Gastroesophageal sphincter (tissue), 4 donors: ENCODE measurements around the gene LONP1. TPM values are rescaled to one million over a fixed set of nuclear protein-coding genes. Genes with fewer than 3 reads are reported as not detected.

Experiments
- ATAC-seq: fragments of 150-250 bp; one replicate; pipeline ENCODE4 v1.9.1; 2016; ENCODE audit warnings: mild to moderate bottlenecking, moderate library complexity
- H3K27ac ChIP-seq, 4 donors: fragments of 200-600 bp; sonication (generic) in 3 of 4; 1 replicate in 3 of 4; 2 replicates in 1 of 4; pipeline ENCODE4 v1.5.1; 2016 to 2019
- H3K27me3 ChIP-seq: fragments of 200-600 bp; sonication (generic); one replicate; pipeline ENCODE4 v1.5.1; 2019
- H3K36me3 ChIP-seq, 2 donors: fragments of 200-600 bp; sonication (generic); one replicate each; pipeline ENCODE4 v1.5.1; 2019; ENCODE audit warnings: control low read depth in 1 of 2
- H3K4me1 ChIP-seq, 3 donors: fragments of 200-600 bp; sonication (generic); 1 replicate in 2 of 3; 2 replicates in 1 of 3; pipeline ENCODE4 v1.5.1; 2016 to 2019; ENCODE audit warnings: control low read depth in 2 of 3
- H3K4me3 ChIP-seq, 2 donors: fragments of 200-600 bp; sonication (generic); one replicate each; pipeline ENCODE4 v1.5.1; 2019; ENCODE audit warnings: mild to moderate bottlenecking in 1 of 2, moderate library complexity in 1 of 2
- H3K9me3 ChIP-seq, 3 donors: fragments of 200-600 bp; sonication (generic); one replicate each; pipeline ENCODE4 v1.5.1; 2017 to 2019; ENCODE audit warnings: control low read depth in 2 of 3
- CTCF ChIP-seq, 4 experiments: fragments of 200-600 bp in 2 of 4; fragments of 450-650 bp in 2 of 4; sonication (generic) in 1 of 4; IDR thresholded peaks; one replicate each; pipeline ENCODE4 v1.5.1; 2017 to 2019; ENCODE audit warnings: antibody characterized with exemption in 4 of 4, mild to moderate bottlenecking in 2 of 4, moderate library complexity in 2 of 4
- EP300 ChIP-seq: sonication (generic); formaldehyde crosslinking; IDR thresholded peaks from one replicate; pipeline ENCODE4 v1.6.1; 2017; ENCODE audit warnings: antibody characterized with exemption, mild to moderate bottlenecking
- POLR2A ChIP-seq, 2 donors: fragments of 450-650 bp; IDR thresholded peaks; one replicate each; pipeline ENCODE4 v1.6.1; 2017; ENCODE audit warnings: antibody characterized with exemption in 2 of 2, mild to moderate bottlenecking in 2 of 2, moderate library complexity in 1 of 2
- POLR2AphosphoS5 ChIP-seq: sonication (generic); formaldehyde crosslinking; IDR thresholded peaks from one replicate; pipeline ENCODE4 v1.6.1; 2017; ENCODE audit warnings: antibody characterized with exemption
- WGBS, 2 donors: methylation state at CpG; one replicate each; pipeline ENCODE4 v1.1.5; 2018; ENCODE audit warnings: low coverage in 1 of 2; 5-methylcytosine and 5-hydroxymethylcytosine counted together
- total RNA-seq, 4 donors: library from RNA; depleted of rRNA; stranded (reverse); fragments of >200 nt; gene quantifications; one replicate each; pipeline ENCODE4 v1.1.0, GENCODE V29; 2016

LONP1 gene
- total RNA-seq, 4 donors from 2014 or later = 44.5 to 73.2 (median 64.1) TPM

GRCh38 chr19:5672708-5673459 is 47.1 kb downstream of the LONP1 start:
- no peak for TF ChIP-seq POLR2AphosphoS5
- no peak for TF ChIP-seq EP300
- TF ChIP-seq POLR2A (IDR thresholded peaks at IDR 0.05) = no peak
- no peak for TF ChIP-seq CTCF (IDR thresholded peaks at IDR 0.05)
- no peaks in the 10 kb centered on the region for H3K27me3 ChIP-seq
- ATAC-seq = no peak
- no peaks in the 10 kb centered on the region for H3K4me1 ChIP-seq
- no peak overlapping the region for H3K27ac ChIP-seq
- peaks cover 0 to 42% of the 10 kb centered on the region in 2 donors for H3K36me3 ChIP-seq
- no peaks in the 10 kb centered on the region for H3K9me3 ChIP-seq
- 86 to 95% methylated on average over 4 to 7 of the region's 13 CpGs for WGBS, 2 donors
- H3K4me3 ChIP-seq = no peak overlapping the region

GRCh38 chr19:5671600-5671999 is 48.3 kb downstream of the LONP1 start:
- ATAC-seq = no peak
- H3K27me3 ChIP-seq = no peaks in the 10 kb centered on the region
- H3K27ac ChIP-seq = no peak overlapping the region
- H3K4me1 ChIP-seq = no peaks in the 10 kb centered on the region
- peaks cover 0 to 49% of the 10 kb centered on the region in 2 donors for H3K36me3 ChIP-seq
- no peak for TF ChIP-seq CTCF (IDR thresholded peaks at IDR 0.05)
- TF ChIP-seq EP300 = no peak
- TF ChIP-seq POLR2AphosphoS5 = no peak
- TF ChIP-seq POLR2A (IDR thresholded peaks at IDR 0.05) = no peak
- WGBS, 2 donors = 100% methylated on average over 1 of the region's 7 CpGs; no CpG with 5 or more reads in 1 of the 2 donors
- no peak overlapping the region for H3K4me3 ChIP-seq
- H3K9me3 ChIP-seq = no peaks in the 10 kb centered on the region

GRCh38 chr19:5669212-5669611 is 50.7 kb downstream of the LONP1 start:
- Histone ChIP-seq H3K27me3 (no peaks in the 10 kb centered on the region), H3K4me3 (no peak overlapping the region), H3K4me1 (no peaks in the 10 kb centered on the region), H3K27ac (no peak overlapping the region), H3K36me3 (peaks cover 0 to 73% of the 10 kb centered on the region in 2 donors), H3K9me3 (no peaks in the 10 kb centered on the region)
- TF ChIP-seq POLR2AphosphoS5 (no peak), EP300 (no peak)
- ATAC-seq = no peak
- 84% methylated on average over 7 of the region's 11 CpGs; no CpG with 5 or more reads in 1 of the 2 donors for WGBS, 2 donors

GRCh38 chr19:5667751-5668271 is 52.1 kb downstream of the LONP1 start:
- no peak for ATAC-seq
- no peak overlapping the region for H3K27ac ChIP-seq
- no peaks in the 10 kb centered on the region for H3K27me3 ChIP-seq
- H3K4me3 ChIP-seq = no peak overlapping the region
- H3K4me1 ChIP-seq = no peaks in the 10 kb centered on the region
- H3K9me3 ChIP-seq = no peaks in the 10 kb centered on the region
- peaks cover 0 to 87% of the 10 kb centered on the region in 2 donors for H3K36me3 ChIP-seq
- TF ChIP-seq CTCF (IDR thresholded peaks at IDR 0.05) (no peak), EP300 (no peak), POLR2AphosphoS5 (no peak), POLR2A (IDR thresholded peaks at IDR 0.05) (no peak)
- 100% methylated on average over 1 of the region's 22 CpGs; no CpG with 5 or more reads in 1 of the 2 donors for WGBS, 2 donors

- Histone ChIP-seq H3K9me3 (no peaks in the 10 kb centered on the region), H3K27me3 (no peaks in the 10 kb centered on the region), H3K27ac (no peak overlapping the region), H3K36me3 (peaks cover 0 to 94% of the 10 kb centered on the region in 2 donors), H3K4me1 (no peaks in the 10 kb centered on the region), H3K4me3 (no peak overlapping the region)
- TF ChIP-seq POLR2A (IDR thresholded peaks at IDR 0.05) (no peak), POLR2AphosphoS5 (no peak)
- ATAC-seq = no peak
- WGBS, 2 donors = 76% methylated on average over 3 of the region's 26 CpGs; no CpG with 5 or more reads in 1 of the 2 donors
Measured at GRCh38 chr19:5666921-5667610, 52.9 kb downstream of the LONP1 start.
